Upper lobe of left lung (tissue), 4 donors: ENCODE measurements around the gene FBLN5.

ENCODE experiments used
- CTCF ChIP-seq, 6 experiments: fragments of 450-650 bp in 4 of 6; fragments of 200-600 bp in 2 of 6; sonication (generic) in 2 of 6; IDR thresholded peaks; one replicate each; pipeline ENCODE4 v1.5.1; 2016 to 2019; ENCODE audit warnings: antibody characterized with exemption in 6 of 6
- POLR2A ChIP-seq, 4 donors: fragments of 450-650 bp; IDR thresholded peaks; one replicate each; pipeline ENCODE4 v1.5.1; 2016 to 2017; ENCODE audit warnings: antibody characterized with exemption in 4 of 4, mild to moderate bottlenecking in 2 of 4

DNA sequence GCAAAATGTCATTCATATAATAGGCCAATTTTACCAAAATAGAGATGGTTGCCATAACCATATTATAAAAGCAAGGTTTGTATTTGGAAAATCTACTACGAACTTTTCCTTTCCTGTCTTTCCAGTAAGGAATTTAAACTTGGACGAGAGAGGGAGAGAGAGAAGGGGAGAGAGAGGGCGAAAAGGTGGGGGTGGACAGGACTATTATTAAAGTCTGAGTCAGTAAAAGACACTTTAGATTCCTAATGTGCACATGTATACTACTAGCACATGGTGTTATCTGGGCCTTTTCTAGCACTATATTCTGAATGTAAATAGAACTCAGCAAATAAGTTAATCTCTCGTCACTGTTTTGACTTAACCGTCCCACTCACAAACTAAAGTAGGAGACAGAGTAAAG lies 30.4 kb upstream of the FBLN5 start:
- no peak for TF ChIP-seq CTCF (IDR thresholded peaks at IDR 0.05)
- no peak for TF ChIP-seq POLR2A (IDR thresholded peaks at IDR 0.05)
